ENCODE results near the gene PLBD1.

GRCh38 chr12:14545144-14546124 lies 22.2 kb downstream of the PLBD1 start:
- TF ChIP-seq POLR2A (IDR thresholded peaks at IDR 0.05) (no peak), CTCF (IDR thresholded peaks at IDR 0.05) (no peak)
